Keratinocyte (primary cell): ENCODE data around the gene CACNA2D1. TPM values are rescaled to one million over a fixed set of nuclear protein-coding genes. Genes with fewer than 3 reads are reported as not detected.

Experiments used
- DNase-seq: peaks from one replicate; pipeline ENCODE4 v3.0.0-alpha.2; 2011; ENCODE audit warnings: low read depth, missing footprints, low spot score
- FAIRE-seq: peaks from 2 replicates; lab custom pipeline; 2011; peaks lifted over from hg19 to GRCh38; lab: Jason Lieb, UNC
- H2AFZ ChIP-seq: 2 replicates; pipeline ENCODE4 v1.6.0; 2012; ENCODE audit warnings: low read length, control low read depth, inconsistent platforms; ENCODE audit not compliant: control insufficient read depth
- H3K27ac ChIP-seq: 2 replicates; pipeline ENCODE4 v1.5.1; 2011; ENCODE audit warnings: low read length; ENCODE audit not compliant: control insufficient read depth, insufficient read depth
- H3K27me3 ChIP-seq: 3 replicates; pipeline ENCODE4 v1.6.0; 2011; ENCODE audit warnings: low read length; ENCODE audit not compliant: control insufficient read depth, insufficient read depth; ENCODE audit errors: extremely low read depth
- H3K36me3 ChIP-seq, 2 experiments: 2 replicates in 1 of 2; 3 replicates in 1 of 2; pipeline ENCODE4 v1.5.1; 2011; ENCODE audit warnings: low read length in 2 of 2, mild to moderate bottlenecking in 1 of 2; ENCODE audit not compliant: control insufficient read depth in 2 of 2, insufficient read depth in 2 of 2; ENCODE audit errors: extremely low read depth in 1 of 2
- H3K4me1 ChIP-seq: 3 replicates; pipeline ENCODE4 v1.5.1; 2011; ENCODE audit warnings: low read length; ENCODE audit not compliant: control insufficient read depth, insufficient read depth; ENCODE audit errors: extremely low read depth
- H3K4me2 ChIP-seq: 3 replicates; pipeline ENCODE4 v1.6.0; 2011; ENCODE audit warnings: low read depth, low read length; ENCODE audit not compliant: control insufficient read depth, insufficient read depth; ENCODE audit errors: extremely low read depth
- H3K4me3 ChIP-seq, 3 experiments: fragments of 200-600 bp in 1 of 3; sonication (generic) in 1 of 3; 2 replicates in 2 of 3; 3 replicates in 1 of 3; pipeline ENCODE4 v1.5.1; 2011 to 2016; ENCODE audit warnings: low read length in 3 of 3, mild to moderate bottlenecking in 3 of 3, control low read depth in 2 of 3, inconsistent platforms in 1 of 3, low read depth in 1 of 3, mixed read lengths in 1 of 3, mixed run types in 1 of 3, moderate library complexity in 1 of 3; ENCODE audit not compliant: control insufficient read depth in 2 of 3, insufficient read depth in 2 of 3; ENCODE audit errors: extremely low read depth in 1 of 3
- H3K79me2 ChIP-seq: 2 replicates; pipeline ENCODE4 v1.6.0; 2012; ENCODE audit warnings: low read length; ENCODE audit not compliant: control insufficient read depth, insufficient read depth
- H3K9ac ChIP-seq: 3 replicates; pipeline ENCODE4 v1.6.0; 2011; ENCODE audit warnings: low read length; ENCODE audit not compliant: control insufficient read depth, insufficient read depth; ENCODE audit errors: extremely low read depth
- H3K9me1 ChIP-seq: 3 replicates; pipeline ENCODE4 v1.6.0; 2011; ENCODE audit warnings: low read length; ENCODE audit not compliant: control insufficient read depth, insufficient read depth; ENCODE audit errors: extremely low read depth
- H3K9me3 ChIP-seq: 2 replicates; pipeline ENCODE4 v1.5.1; 2012; ENCODE audit warnings: low read depth, low read length; ENCODE audit not compliant: control insufficient read depth
- H4K20me1 ChIP-seq: 3 replicates; pipeline ENCODE4 v1.6.0; 2011; ENCODE audit warnings: low read length; ENCODE audit not compliant: control insufficient read depth, insufficient read depth; ENCODE audit errors: extremely low read depth
- CTCF ChIP-seq, 3 experiments: IDR thresholded peaks in 1 of 3; conservative IDR thresholded peaks in 1 of 3; optimal IDR thresholded peaks in 1 of 3; 2 replicates in 2 of 3; 3 replicates in 1 of 3; pipeline versions ENCODE3 to v1.5.1; 2011; ENCODE audit warnings: low read length in 3 of 3, mild to moderate bottlenecking in 3 of 3, moderate library complexity in 2 of 3, control low read depth in 1 of 3, inconsistent platforms in 1 of 3; ENCODE audit not compliant: insufficient read depth in 2 of 3; ENCODE audit errors: extremely low read depth in 1 of 3
- EZH2 ChIP-seq: IDR thresholded peaks from one replicate; pipeline ENCODE4 v1.6.1; 2012; ENCODE audit warnings: inconsistent platforms, mild to moderate bottlenecking, low read length, moderate library complexity
- dilution Hi-C: fragments of 300-500 bp; cut with MboI; formaldehyde crosslinking; loops from one replicate; pipeline ENCODE4 v1.7.0; 2020; ENCODE audit warnings: low sequenced_read_pairs; ENCODE audit not compliant: extremely low pct_ligation_motif_present
- polyA plus RNA-seq, 5 experiments: library from polyadenylated mRNA; depleted of rRNA in 3 of 5; stranded (reverse) in 3 of 5; stranded (forward) in 1 of 5; unstranded in 1 of 5; fragments of >200 nt; gene quantifications; 1 replicate in 1 of 5; 2 replicates in 3 of 5; 3 replicates in 1 of 5; pipeline versions ENCODE4 v1.2.1 to v1.2.3, GENCODE V29; 2011 to 2012; ENCODE audit warnings: missing spikeins in 2 of 5, low read depth in 1 of 5, low replicate concordance in 1 of 5

The CACNA2D1 gene
- polyA plus RNA-seq, 1 donor (not counting 4 experiments of a cell fraction or from before 2014, with no cell fraction given), result 1.8 TPM

GRCh38 chr7:82268632-82269031, 174.9 kb downstream of the CACNA2D1 start:
- no peak for DNase-seq
- no peaks in the 10 kb centered on the region for H3K9me3 ChIP-seq
- H3K36me3 ChIP-seq, result no peaks in the 10 kb centered on the region
- dilution Hi-C loops, result no loop called here
- no peaks in the 10 kb centered on the region for H4K20me1 ChIP-seq
- H3K9ac ChIP-seq, result no peak overlapping the region
- no peak overlapping the region for H3K27ac ChIP-seq
- H3K4me1 ChIP-seq, result no peaks in the 10 kb centered on the region
- H3K9me1 ChIP-seq, result no peaks in the 10 kb centered on the region
- no peak for FAIRE-seq
- no peak overlapping the region for H3K4me3 ChIP-seq
- TF ChIP-seq EZH2, result no peak
- TF ChIP-seq CTCF (optimal IDR thresholded peaks at IDR 0.05 in 1 of 3, IDR thresholded peaks at IDR 0.05 in 1 of 3, conservative IDR thresholded peaks at IDR 0.05 in 1 of 3; ENCODE audit: extremely low read depth in 1 of 3, insufficient read depth in 2 of 3, low read length in 3 of 3), result no peak
- H3K4me2 ChIP-seq, result no peak overlapping the region
- no peaks in the 10 kb centered on the region for H3K27me3 ChIP-seq
- no peaks in the 10 kb centered on the region for H3K79me2 ChIP-seq
- H2AFZ ChIP-seq, result no peak overlapping the region

GRCh38 chr7:82266081-82266480, 177.5 kb downstream of the CACNA2D1 start:
- H3K27ac ChIP-seq, result no peak overlapping the region
- no peak for TF ChIP-seq CTCF (optimal IDR thresholded peaks at IDR 0.05 in 1 of 3, IDR thresholded peaks at IDR 0.05 in 1 of 3, conservative IDR thresholded peaks at IDR 0.05 in 1 of 3; ENCODE audit: extremely low read depth in 1 of 3, insufficient read depth in 2 of 3, low read length in 3 of 3)
- no peak for TF ChIP-seq EZH2
- no peaks in the 10 kb centered on the region for H3K4me1 ChIP-seq
- H3K27me3 ChIP-seq, result no peaks in the 10 kb centered on the region
- no peaks in the 10 kb centered on the region for H3K36me3 ChIP-seq
- no peaks in the 10 kb centered on the region for H3K9me3 ChIP-seq
- no peaks in the 10 kb centered on the region for H3K79me2 ChIP-seq
- H4K20me1 ChIP-seq, result no peaks in the 10 kb centered on the region
- DNase-seq (no peak), FAIRE-seq (no peak)
- no peak overlapping the region for H3K4me3 ChIP-seq
- H3K9ac ChIP-seq, result no peak overlapping the region
- H3K9me1 ChIP-seq, result no peaks in the 10 kb centered on the region
- H2AFZ ChIP-seq, result no peak overlapping the region
- no peak overlapping the region for H3K4me2 ChIP-seq
- dilution Hi-C loops, result no loop called here
